ENCODE data around the gene KRT86.

DNA sequence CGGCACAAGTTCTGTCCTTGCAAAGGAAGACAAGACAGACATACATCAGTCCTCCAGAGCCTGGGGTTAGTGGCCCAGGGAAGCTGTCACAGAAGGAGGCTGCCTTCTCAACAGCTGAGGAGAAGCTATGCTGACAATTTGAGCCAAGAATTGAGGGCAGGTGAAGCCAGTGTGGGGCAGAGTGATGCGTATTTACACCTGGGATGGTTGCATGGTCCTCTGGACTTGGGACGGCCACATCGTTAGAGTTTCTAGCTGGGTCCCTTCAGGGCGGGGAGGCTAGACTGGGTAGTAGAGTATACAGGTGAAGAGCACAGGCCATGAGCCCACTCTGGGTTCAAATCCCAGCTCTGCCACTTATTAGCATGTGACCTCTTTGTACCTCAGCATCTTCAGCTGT lies 76.3 kb downstream of the KRT86 start:
- TF ChIP-seq, protein P1, sequence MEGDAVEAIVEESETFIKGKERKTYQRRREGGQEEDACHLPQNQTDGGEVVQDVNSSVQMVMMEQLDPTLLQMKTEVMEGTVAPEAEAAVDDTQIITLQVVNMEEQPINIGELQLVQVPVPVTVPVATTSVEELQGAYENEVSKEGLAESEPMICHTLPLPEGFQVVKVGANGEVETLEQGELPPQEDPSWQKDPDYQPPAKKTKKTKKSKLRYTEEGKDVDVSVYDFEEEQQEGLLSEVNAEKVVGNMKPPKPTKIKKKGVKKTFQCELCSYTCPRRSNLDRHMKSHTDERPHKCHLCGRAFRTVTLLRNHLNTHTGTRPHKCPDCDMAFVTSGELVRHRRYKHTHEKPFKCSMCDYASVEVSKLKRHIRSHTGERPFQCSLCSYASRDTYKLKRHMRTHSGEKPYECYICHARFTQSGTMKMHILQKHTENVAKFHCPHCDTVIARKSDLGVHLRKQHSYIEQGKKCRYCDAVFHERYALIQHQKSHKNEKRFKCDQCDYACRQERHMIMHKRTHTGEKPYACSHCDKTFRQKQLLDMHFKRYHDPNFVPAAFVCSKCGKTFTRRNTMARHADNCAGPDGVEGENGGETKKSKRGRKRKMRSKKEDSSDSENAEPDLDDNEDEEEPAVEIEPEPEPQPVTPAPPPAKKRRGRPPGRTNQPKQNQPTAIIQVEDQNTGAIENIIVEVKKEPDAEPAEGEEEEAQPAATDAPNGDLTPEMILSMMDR (conservative IDR thresholded peaks at IDR 0.05; ENCODE audit: low read depth in 2 of 2): no peak
- TF ChIP-seq EZH2 (IDR thresholded peaks at IDR 0.05; ENCODE audit: low read depth, unreplicated experiment) (no peak), JUNB (IDR thresholded peaks at IDR 0.05; ENCODE audit: unreplicated experiment) (no peak), EZH2phosphoT487 (IDR thresholded peaks at IDR 0.05; ENCODE audit: unreplicated experiment) (no peak), CREB1 (CRISPR knock-in tag; IDR thresholded peaks at IDR 0.05; ENCODE audit: low read depth) (no peak)
